GM21723 (cell line): Measurements from ENCODE around the gene TFIP11.
A peak's percentile ranks its signal among the peaks of the same experiment; 100 is the strongest.

Experiments
- ATAC-seq: cut with Tn5 transposase; IDR thresholded peaks from one replicate; pipeline ENCODE4 v1.9.1; 2021; ENCODE audit warnings: mild to moderate bottlenecking, moderate library complexity; ENCODE audit not compliant: unreplicated experiment

The TFIP11 gene

DNA sequence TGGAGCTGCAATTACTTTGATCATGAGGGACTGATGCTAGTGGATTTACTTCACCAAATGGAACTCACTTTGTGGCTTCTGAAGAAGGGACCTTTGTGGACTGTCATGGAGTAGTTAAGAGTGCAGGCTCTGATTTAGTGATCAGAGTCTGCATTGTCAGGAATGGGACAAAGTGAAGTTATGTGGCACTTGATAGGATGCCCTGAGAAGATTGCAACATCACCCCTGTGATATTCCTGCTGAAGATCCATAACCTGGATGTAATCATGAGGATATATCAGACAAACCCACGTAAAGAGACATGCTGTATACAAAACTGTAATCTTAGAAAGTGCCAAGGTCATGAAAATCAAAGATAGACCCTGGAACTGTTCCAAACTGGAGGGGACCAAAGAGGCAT lies 1.6 kb upstream of the TFIP11 start:
- ATAC-seq = no peak

DNA sequence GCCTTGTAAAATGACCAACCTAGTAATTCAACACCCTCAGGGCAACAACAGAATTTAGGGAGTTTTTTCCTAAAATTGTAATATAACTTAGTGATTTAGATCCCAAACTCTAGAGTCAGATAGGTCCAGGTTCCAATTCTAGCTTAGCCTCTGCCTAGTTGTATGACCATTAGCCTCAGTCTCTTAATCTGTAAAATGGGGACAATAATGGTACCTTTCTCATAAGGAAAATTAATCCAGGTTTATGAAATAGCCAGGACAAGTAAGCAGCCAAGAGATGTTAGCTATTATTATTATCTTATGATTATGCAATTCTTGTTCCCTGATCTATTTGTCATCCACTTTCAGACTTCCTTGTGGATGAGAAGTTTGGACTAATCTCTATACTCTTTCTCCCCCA lies 4.1 kb downstream of the TFIP11 start:
- ATAC-seq = no peak

DNA sequence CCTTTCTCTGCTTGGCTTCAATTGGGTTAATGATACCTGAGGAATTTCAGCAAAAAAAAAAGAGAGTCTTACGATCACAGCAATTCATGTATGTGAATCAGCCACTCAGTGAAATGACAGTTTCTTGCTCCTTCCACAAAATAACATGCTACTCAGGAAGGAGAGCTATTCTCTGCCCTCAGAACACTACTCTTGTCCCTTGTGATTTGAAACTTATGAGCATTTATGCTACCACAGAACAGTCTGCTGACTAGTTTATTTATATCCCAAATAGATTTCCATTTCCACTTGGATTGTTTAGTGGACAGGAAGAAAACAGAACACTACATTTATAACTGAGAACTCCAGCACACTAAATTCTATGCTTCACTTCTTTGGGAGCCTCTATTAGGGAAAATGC lies 8.5 kb downstream of the TFIP11 start:
- ATAC-seq = no peak

GRCh38 chr22:26502688-26503561 lies 9.3 kb downstream of the TFIP11 start:
- ATAC-seq = no peak

GRCh38 chr22:26501996-26502395 lies 10.3 kb downstream of the TFIP11 start:
- no peak for ATAC-seq

GRCh38 chr22:26499188-26499703 lies 13.0 kb downstream of the TFIP11 start:
- ATAC-seq = no peak

- no peak for ATAC-seq
Measured at GRCh38 chr22:26496456-26496855, 15.8 kb downstream of the TFIP11 start.

DNA sequence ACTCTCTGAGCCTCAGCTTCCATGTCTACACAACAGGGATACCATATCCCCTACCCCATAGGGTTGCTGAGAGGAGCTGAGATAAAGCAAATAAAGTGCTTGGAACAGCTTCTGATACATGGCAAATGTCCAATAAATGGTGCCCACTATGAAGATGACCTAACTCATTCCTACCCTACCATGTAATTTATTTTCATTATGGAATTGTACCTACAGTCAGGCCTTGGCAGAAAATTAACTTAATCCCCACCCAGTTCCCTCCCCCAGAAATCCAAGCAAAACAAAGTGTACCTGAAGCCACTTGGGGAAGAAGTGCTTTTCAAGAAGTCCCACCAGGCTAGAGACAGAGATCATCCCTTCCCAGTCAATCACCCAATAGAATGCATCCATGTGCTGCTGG lies 17.8 kb downstream of the TFIP11 start:
- no peak for ATAC-seq

DNA sequence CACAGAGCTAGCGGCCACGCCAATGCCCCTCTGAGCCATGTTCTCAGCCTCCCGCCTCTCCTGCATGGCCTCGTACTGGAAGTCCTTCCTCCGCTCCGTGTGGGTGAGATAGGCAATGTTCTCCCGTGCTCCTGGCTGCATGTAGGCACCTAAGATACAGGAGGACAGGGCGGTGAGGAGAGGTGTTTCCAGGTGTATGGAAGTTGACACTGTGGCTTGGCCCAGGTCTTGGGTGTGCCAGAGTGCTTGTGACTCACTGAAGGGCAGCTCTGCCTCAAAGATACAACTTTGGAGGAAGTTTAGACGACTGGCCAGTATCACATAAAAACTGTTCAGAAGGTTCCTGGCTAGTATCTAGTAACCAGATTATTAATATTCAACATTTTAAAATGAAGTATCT lies 20.1 kb downstream of the TFIP11 start:
- no peak for ATAC-seq

DNA sequence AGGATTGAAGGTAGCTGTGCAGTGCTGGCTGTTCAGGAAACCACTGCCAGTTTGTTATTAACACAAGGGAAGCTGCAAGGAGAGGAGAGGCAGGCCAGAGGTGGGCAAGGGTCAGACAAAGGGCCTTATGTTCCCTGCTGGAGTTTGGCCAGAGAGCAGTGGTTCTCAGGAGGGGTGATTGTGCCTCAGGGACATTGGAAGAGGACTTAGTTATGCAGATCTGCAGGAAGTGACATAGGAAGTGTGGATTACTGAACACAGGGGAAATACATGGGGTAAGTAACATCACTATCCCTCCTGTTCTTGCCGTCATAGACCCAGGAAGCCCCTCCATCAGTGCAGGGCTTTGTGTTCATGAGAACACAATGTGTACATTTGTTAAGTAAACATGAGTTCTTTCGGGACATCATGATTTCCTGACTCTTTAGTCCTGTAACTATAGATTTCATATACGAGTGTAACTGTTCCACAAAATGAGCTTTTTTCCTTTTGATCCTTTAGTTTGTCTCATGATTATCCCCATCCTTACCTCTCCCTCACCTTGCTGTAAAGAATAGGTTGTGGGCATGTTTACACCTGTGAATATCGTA lies 22.7 kb downstream of the TFIP11 start:
- ATAC-seq = no peak

GRCh38 chr22:26487996-26488395 lies 24.3 kb downstream of the TFIP11 start:
- no peak for ATAC-seq

DNA sequence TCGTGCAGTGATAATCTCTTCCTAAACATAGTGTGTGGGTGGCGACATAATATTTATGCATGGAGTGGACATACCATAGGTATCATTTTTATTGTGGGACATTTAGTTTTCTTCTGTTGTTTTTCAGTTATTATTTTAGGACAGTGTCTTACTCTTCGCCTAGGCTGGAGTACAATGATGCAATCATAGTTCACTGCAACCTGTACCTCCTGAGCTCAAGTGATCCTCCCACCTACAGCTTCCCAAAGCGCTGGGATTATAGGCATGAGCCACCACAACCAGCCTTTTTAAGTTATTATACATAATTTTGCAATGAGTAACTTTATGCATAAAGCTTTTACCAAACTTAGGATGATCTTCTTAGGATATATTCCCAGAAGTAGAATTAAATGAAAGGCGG lies 25.9 kb downstream of the TFIP11 start:
- ATAC-seq = no peak

DNA sequence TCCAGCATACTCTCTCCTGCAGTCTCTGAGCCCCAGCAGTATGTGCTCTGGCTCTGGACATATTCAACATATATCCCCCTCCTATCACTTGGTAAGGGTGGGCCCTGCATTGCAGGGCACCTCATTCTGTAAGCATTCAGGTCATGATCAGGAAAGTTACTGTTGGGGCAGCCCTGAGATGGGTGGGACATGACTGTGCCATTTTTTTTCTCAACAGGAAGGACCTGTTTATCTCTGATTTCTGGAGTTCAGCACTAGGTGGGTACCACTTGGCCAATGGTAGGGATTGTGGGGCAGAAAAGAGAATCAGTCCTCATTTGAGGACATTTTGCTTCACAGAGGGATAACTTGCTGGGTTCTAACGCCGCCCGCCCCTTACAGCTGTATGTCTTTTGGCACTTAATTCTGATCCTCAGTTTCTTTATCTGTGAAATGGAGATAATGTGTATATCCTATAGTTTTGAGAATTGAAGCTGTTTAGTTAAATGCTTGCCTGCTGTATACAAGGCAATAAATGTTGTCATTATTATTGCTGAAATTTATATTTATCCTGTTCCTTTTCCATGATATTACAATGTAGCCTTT lies 26.4 kb downstream of the TFIP11 start:
- no peak for ATAC-seq

GRCh38 chr22:26485013-26485412 lies 27.3 kb downstream of the TFIP11 start:
- no peak for ATAC-seq

DNA sequence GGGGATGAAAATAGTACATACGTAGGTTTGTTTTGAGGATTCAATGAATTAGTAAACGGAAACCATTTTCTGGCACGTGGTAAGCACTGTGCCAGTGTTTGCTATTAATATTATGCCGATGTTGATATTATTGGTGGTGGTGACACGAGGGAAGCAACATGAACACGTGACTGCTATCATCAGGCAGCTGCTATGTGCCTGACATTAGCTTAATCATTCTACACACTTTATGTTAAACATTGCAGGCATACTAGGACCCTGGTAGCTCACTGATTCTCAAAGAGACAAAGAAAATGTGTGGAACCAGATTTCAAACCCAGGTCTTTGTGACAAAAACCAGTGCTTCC lies 27.9 kb downstream of the TFIP11 start:
- ATAC-seq = no peak

DNA sequence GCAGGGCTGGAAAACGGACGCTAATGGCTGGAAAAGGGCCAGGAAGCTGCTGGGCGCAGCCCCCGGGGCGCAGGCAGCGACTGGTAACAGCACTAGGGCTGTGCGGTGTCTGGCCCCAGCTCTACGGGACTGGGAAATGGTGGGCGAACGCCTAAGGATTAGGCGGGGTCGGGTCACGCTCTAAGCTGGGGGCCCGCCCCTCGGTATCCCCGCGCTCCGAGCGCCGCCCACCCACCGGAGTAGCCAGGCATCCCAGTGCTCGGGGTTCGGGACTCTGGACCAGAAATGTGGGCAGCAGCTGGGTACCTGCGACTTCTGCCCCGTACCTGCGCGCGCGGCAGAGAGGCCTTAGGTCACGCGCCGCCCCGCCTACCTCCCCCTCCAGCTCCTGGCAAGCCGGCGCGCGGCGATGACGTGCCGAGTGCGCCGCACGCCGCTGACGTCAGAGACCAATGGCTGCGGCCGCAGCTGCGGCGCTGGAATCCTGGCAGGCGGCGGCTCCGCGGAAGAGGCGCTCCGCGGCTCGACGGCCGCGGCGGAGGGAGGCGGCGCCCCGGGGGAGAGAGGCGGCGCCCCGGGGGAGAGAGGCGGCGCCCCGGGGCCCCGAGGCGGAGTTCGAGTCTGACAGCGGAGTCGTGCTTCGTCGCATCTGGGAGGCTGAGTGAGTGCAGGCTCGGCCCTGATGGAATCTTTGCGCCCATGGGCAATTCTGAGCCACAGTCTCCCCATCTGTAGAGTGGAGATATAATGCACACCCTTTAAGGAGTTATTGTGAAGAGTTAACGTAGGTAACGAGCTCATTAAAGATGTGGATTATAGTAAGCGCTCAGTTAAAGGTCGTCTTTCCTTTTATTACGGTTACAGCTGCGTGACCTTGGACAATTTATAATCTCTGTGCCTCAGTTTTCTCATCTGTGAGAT lies 28.6 kb downstream of the TFIP11 start, which contains the start of the genes HPS4 and SRRD:
Gene HPS4 (minus strand): TSS at position 345 of the 921 bp plus-strand sequence. CDS start 2,021 bp downstream, outside the sequence.
Gene SRRD (plus strand): TSS at position 439 of the 921 bp plus-strand sequence. CDS start 14 bp downstream, at position 453.
- peak; percentile 70 for ATAC-seq

DNA sequence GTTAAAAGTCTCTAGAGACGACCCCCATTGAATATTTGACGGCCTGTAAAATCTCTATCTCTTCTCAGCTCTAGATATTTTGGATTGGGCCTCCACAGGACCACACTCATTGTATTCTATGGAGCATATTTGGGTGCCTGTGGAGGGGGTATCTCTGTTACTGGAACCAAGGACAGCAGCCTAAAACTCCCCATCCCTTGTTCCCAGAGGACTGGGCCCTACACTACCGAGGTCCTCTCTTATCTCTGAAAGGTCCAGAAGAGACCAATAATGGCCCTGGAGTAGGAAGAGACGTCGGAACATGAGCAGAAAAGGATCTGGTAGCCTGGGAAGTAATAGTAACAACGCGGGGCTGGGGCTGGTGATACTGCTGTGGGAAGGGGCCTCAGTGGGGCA lies 29.2 kb downstream of the TFIP11 start:
- ATAC-seq = no peak

DNA sequence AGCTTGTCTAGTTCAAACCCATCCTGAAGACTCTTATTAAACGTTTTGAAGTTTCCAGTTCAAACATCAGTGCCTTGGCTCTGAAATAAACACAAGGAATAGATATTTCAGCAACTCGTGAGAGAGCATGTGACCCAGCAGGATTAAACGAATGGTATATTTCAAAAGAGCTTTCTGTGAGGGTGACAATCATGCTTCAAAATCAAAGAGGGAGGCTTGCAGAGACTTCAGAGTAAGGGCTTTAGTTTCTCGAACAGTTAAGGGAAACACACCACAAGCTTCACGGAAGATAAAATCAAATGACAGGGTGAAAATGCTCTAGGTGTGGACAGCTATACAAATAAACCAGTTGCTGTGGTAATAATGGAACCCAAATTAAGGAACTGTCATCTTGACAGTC lies 30.1 kb downstream of the TFIP11 start:
- ATAC-seq = no peak

DNA sequence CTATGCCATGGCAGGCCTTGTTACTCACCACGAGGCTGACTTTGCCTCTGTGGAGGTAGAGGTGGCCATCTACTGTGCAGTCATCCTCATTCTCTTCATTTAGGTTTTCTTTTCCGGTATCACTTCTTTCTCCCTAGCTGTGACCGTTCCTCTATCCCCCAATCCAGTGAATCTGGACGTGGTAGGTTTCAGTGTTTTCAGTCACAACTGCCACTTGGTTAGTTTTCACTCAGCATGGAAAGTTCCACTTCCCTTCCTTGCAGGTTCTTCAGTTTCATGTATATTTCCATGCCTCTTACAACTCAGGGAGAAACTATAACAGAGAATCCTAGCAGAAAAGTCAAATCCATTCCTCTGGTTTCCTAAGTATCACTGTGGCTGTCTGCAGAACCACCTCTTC lies 30.6 kb downstream of the TFIP11 start:
- no peak for ATAC-seq

- ATAC-seq = no peak
Measured at GRCh38 chr22:26481112-26481693, 31.1 kb downstream of the TFIP11 start.

GRCh38 chr22:26480611-26480932 lies 31.7 kb downstream of the TFIP11 start:
- no peak for ATAC-seq
